Measurements from ENCODE around the gene MOB3B.
"Not testable (repeated sequence)": the region's sequence is repeated elsewhere in the genome, so short reads cannot be mapped to it uniquely, and the experiment has no call there.

Gene MOB3B

GRCh38 chr9:27448356-27448755 is 81.3 kb downstream of the MOB3B start:
- not testable (repeated sequence) for DNase-seq

DNA sequence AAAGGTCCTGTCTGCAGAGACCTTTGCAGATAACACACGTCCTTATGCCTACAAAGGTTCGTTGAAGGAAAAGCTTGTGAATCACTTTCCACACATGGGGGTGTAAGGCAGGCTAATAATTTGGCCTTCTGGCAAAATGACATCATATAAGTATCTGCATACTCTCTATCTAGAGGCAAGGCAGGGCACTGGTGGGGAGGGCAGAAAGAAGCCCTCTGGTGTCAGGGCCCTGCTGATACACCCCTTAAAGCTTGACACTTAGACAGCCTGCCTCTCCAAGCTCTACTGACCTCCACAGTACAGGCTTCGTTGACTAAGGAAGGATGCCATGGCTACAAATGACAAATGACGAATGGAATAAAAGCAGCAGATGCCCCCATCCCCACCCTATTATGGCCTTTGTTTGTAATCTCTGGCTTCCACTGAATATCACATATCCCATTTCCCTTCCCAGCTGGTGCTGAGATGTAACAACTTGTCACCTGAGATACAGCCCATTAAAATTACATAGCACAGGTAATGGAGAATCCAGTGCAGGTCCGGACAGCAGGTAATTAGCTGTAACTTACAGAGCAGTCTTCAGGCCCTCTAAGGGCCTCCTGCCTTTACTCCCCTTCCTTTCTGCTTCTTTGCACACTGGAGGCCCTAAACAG is 82.5 kb downstream of the MOB3B start:
- DNase-seq: peak in 5 of 51 donors; percentile 7 to 33 (median 14)

GRCh38 chr9:27445688-27446087 is 83.9 kb downstream of the MOB3B start:
- DNase-seq: peak in 1 of 51 donors; percentile 38

- no peak for DNase-seq
Observed at GRCh38 chr9:27445057-27445595, 84.5 kb downstream of the MOB3B start.

DNA sequence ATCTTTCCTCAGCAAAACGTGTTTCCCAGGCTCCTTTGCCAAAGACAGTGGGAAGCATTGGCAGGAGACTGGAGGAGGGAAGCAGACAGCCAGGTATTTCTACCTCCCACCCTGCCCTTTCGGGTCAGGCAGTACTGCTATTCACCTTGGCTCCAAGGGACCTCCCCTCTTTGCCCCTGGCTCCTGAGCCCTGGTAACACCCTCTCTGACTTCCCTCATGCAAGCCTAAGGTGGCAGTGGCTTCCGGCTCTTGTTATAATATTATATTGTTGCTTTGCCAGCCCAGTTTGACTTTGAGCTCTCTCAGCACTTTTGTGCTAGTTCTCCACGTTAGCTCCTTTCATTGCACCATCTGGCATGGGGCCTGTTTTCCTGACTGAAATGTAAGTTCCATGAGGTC is 87.2 kb downstream of the MOB3B start:
- no peak for DNase-seq

DNA sequence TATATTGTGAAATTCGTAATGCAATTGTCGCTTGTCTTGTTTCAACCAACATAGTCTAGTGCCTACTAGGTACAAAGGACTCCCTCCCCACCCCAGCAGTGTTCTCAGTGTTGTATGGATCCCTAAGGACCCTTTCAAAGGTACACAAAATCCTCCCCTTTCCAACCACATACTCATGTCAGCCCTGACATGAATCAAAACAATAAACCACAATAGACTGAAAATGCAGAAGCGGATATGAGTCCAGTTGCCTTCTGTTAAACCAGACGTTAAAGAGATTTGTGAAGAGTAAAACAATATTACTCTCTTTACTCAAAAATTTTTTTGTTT is 87.9 kb downstream of the MOB3B start:
- no peak for DNase-seq

DNA sequence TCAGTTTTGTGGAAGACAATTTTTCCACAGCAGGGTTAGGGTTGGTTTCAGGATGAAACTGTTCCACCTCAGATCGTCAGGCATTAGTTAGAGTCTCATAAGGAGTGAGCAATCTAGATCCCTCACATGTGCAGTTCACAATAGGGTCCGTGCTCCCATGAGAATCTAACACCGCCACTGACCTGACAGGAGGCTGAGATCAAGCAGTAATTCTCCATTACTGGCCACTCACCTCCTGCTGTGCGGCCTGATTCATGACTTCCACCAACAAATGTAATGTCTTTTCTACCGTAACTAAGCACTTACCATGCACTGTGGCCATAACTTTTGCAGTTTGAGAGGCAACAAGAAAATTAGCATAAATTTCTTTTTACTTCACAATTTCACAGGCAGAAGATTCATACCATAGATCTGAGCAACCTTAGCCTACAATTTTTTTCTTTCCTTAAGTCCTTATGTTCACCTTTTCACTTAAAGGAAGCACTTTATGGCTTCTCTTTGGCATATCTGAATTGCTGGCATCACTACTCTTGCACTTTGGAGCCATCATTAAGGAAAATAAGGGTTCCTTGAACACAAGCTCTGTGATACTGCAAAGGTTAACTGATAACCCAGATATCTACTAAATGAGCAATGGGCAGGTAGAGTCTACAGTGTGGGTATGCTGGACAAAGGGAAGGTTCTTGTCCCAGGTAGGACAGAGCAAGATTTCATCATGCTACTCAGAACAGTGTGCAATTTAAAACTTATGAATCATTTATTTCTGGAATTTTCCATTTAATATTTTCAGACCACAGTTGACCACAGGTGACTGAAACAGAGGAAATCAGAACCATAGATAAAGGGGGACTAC is 88.5 kb downstream of the MOB3B start:
- DNase-seq: no peak

GRCh38 chr9:27438522-27438921 is 91.1 kb downstream of the MOB3B start:
- DNase-seq: no peak

GRCh38 chr9:27437652-27438373 is 91.8 kb downstream of the MOB3B start:
- no peak for DNase-seq

GRCh38 chr9:27436234-27436633 is 93.4 kb downstream of the MOB3B start:
- no peak for DNase-seq

DNA sequence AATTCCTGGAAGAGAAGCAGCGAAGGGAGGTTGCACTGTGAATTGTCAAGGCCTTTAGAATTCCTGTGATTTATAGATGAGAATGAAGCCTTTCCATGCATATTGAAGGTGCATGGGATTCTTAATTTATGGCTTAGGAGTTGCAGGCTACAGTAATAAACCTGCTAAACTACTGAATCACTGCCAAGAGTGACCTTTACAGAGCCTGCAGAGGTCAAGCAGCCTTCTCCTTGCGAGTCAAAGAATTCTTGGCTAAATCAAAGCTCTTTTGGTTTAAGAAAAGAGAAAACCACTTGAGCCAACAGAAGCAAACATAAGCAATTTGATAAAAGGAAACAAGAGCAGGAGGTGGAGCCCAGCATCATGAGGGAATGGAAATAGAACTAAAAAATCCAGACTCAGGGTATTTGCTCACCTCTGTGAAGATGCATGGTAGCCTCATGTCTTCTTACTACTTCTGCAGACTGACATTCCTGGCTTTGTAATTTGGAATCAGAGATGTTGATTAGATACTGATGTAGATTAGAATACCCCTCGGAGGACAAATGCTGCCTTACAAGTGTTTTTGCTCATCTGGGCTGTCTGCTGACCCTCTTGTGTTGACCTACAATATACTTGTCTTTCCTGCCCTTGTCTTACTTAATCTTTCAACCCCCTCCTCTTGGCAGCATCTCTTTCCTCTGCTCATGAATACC is 95.8 kb downstream of the MOB3B start:
- peak in 1 of 51 donors; percentile 17 for DNase-seq

- no peak for DNase-seq
Observed at GRCh38 chr9:27432308-27432707, 97.3 kb downstream of the MOB3B start.

DNA sequence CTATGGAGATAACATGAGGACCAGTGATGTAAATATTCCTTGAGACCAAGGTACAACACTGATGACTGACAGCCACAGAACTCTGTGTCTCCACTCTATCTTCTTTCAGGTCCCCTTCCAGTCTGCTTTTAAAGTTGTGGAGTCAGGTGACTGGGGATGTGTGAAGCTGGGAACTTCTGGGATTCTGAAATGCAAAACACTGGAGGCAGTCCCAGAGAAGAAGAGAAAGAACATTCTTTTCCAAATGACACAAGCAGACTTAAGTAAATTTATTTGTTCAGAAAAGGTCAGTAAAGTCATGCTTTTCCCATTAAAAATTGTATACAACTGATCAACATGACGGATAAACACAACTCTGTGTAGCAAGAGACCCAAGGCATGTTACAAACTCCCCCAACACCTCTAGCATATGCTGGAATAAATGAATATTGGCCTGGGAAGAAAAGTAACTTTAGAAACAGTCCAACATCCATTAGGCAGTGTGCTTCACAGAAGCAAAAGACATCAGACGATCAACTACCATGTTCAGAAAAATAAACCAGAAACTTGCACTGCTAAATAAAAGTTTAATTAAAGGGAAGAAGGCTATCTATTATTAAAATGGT is 98.0 kb downstream of the MOB3B start:
- peak in 1 of 51 donors; percentile 11 for DNase-seq

DNA sequence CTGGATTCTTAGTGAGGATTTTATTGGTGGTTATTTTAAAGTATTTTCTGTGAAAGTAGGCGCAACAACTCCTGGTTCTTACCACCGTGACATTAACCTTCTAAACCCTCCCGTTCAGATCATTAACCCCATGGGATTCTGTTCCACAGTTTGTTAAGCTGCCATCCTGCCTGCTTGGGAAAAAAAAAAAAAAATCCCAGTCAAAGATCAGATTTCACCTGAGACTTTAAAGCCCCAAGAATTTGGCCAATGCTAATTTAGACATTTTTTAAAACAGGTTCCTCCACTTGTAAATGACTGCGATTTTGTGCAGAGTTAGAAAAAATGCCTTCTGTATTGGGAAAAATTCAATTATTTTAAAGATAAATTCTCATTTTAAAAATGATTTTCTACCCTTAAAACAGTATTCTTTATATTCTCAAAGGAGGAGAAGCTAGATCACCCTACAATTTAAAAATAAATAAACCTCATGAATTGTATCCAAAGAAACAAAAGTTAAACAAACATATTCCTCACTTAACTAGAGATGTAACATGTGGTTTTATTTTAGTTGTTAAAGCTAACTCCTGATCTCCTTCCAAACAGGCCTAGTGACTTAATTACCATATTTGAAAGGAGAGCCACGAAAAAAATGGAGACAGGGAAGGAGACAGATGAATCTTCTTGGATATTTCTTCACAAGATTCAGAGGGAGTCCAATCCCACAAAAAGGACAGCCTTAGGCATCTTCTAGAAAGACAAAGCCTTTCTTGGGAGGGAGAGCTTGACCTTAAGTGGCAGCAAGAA is 98.7 kb downstream of the MOB3B start:
- DNase-seq: no peak

GRCh38 chr9:27429917-27430316 is 99.7 kb downstream of the MOB3B start:
- DNase-seq: peak in 2 of 51 donors; percentile 59 to 77

DNA sequence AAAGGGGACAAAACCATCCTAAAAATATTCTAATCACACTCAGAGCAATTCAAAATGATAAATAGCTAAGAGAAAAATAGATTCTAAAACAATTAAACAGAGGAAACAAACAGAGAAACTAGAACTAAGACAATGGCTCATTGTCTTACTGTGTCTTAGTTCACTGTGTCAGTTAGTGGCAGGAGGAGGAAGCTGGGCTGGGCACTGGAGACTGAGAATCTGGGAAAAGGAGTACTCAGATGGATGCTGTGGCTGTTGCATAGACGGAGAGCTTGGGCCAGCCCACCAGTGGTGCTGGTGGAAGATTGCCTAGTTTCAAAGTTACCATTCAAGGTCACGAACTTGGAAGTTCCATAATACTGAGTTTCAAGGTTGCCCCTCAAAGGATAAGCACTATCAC is 100.2 kb downstream of the MOB3B start:
- peak in 26 of 51 donors; percentile 8 to 77 (median 36) for DNase-seq

GRCh38 chr9:27428551-27428950 is 101.1 kb downstream of the MOB3B start:
- no peak for DNase-seq

GRCh38 chr9:27427272-27427643 is 102.4 kb downstream of the MOB3B start:
- DNase-seq: peak in 1 of 51 donors; percentile 51

DNA sequence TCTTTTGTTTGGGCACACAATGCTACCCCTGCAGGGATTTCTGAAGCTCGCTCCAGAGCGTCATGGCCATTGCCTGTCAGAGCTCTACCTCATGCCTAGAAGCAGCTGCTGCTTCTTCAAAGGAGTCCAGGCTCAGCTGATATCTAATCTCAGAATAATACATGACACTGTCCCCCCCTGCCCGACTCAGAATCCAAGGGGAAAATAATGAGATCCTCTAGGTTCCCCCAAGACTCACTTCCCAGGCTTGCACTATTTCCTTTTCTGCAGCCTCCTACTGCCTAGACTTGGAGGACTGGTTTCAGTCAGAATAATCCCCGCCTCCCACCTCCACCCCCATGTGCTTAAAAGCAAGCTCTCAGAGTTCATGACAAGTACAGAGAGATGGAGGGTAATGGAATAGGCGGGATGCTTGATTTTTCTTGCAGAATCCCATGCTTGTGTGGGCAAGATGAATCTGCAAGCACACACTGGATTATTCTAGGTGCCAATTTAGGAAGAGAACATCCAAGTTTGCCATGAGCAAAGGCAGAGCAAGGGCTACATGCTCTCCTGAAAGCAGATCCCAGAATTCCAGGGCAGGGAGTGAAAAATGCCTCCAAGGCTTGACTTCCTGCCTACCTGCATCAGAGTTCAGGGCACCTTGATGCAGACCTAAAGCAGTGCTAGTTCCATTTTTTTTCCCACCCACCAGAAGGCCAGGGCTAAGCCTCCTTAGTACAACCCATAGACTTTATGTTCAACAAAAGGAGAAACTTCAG is 102.9 kb downstream of the MOB3B start:
- peak in 5 of 51 donors; percentile 22 to 69 (median 40) for DNase-seq
